ENCODE data around the gene SUFU.

Gene SUFU

DNA sequence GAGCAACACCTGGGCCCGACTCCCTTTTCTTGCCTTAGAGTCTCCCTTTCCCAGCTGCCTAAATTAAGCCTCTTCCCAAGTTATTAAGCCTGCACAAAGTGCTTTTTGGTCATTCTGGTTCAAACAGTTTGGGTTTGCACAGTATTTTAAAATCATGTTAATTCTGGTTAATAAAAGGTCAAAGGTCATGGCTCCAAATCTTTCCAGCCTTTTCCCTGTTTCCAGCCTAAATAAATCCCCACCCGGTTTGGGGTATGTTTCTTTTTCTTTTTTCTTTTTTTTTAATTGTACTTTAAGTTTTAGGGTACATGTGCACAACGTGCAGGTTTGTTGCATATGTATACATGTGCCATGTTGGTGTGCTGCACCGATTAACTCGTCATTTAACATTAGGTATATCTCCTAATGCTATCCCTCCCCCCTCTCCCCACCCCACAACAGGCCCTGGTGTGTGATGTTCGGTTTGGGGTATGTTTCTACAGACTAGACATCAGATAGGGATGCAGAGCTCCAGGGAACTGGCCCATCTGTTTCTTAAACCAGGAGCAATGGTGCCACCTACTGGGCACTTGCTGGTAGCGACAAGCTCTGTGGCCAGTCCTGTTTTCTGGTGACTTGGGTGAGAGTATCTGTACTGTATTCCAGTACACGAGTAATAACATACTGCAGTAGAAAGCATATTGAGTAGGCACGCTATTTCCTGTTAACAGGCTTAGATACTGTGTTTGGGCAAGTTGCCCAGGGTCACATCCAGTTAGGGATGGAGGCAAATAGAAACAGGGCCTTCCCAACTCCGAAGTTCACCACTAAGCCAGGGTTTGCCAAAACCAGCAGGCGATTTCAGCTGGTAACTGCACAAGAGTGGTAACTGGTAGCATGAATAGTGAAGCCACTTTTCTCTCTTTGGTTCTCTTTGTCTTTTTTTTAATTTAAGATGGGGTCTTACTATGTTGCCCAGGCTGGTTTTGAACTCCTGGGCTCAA, 80.0 kb downstream of the SUFU start:
- Histone ChIP-seq H3K9me3 (no peaks in the 10 kb centered on the region), H3K4me3 (ENCODE audit: low read depth in 1 of 2, low read length in 1 of 2) (no peak overlapping the region), H3K27ac (no peak overlapping the region), H3K27me3 (no peaks in the 10 kb centered on the region), H3K4me1 (ENCODE audit: control insufficient read depth in 1 of 2, insufficient read depth in 1 of 2, low read depth in 1 of 2, low read length in 1 of 2) (peaks cover 17% of the 10 kb centered on the region in 2 experiments), H3K36me3 (no peaks in the 10 kb centered on the region)
- TF ChIP-seq, protein P1, sequence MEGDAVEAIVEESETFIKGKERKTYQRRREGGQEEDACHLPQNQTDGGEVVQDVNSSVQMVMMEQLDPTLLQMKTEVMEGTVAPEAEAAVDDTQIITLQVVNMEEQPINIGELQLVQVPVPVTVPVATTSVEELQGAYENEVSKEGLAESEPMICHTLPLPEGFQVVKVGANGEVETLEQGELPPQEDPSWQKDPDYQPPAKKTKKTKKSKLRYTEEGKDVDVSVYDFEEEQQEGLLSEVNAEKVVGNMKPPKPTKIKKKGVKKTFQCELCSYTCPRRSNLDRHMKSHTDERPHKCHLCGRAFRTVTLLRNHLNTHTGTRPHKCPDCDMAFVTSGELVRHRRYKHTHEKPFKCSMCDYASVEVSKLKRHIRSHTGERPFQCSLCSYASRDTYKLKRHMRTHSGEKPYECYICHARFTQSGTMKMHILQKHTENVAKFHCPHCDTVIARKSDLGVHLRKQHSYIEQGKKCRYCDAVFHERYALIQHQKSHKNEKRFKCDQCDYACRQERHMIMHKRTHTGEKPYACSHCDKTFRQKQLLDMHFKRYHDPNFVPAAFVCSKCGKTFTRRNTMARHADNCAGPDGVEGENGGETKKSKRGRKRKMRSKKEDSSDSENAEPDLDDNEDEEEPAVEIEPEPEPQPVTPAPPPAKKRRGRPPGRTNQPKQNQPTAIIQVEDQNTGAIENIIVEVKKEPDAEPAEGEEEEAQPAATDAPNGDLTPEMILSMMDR (IDR thresholded peaks at IDR 0.05): peak; percentile 92

DNA sequence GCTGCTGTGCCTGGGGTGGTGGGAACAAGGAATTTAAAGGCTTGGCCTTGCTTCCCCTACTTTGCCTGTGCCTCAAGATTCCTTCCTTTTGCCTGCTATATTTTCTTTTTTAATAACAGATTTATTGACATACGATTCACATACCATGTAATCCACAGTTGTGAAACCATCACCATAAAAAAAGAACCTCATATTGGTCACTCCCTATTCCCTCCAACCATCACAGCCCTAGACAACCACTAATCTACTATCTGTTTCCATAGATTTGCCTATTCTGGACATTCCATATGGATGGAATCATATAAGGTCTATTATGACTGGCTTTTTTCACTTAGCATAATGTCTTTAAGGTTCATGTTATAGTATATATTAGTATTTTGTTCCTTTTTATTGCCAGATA, 81.3 kb downstream of the SUFU start:
- Histone ChIP-seq H3K36me3 (no peaks in the 10 kb centered on the region), H3K4me1 (ENCODE audit: control insufficient read depth in 1 of 2, insufficient read depth in 1 of 2, low read depth in 1 of 2, low read length in 1 of 2) (peaks cover 5 to 6% of the 10 kb centered on the region in 2 experiments), H3K27me3 (no peaks in the 10 kb centered on the region), H3K27ac (no peak overlapping the region), H3K9me3 (no peaks in the 10 kb centered on the region), H3K4me3 (ENCODE audit: low read depth in 1 of 2, low read length in 1 of 2) (no peak overlapping the region)
- TF ChIP-seq, protein P1 (IDR thresholded peaks at IDR 0.05): no peak

DNA sequence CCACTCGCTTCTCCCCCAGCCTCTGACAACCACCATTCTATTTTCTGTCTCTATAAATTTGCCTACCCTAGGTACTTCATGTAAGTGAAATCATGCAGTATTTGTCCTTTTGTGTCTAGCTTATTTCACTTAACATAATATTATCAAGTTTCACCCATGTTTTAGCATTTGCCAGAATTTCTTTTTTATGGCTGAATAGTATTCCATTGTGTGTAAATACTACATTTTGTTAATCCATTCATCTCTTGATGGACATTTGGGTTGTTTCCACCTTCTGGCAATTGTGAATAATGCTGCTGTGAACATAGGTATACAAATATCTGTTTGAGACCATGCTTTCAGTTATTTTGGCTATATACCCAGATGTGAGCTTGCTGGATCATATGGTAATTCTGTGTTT, 83.1 kb downstream of the SUFU start:
- no peak overlapping the region for H3K4me3 ChIP-seq (ENCODE audit: low read depth in 1 of 2, low read length in 1 of 2)
- no peaks in the 10 kb centered on the region for H3K4me1 ChIP-seq (ENCODE audit: control insufficient read depth in 1 of 2, insufficient read depth in 1 of 2, low read depth in 1 of 2, low read length in 1 of 2)
- no peaks in the 10 kb centered on the region for H3K27me3 ChIP-seq
- no peaks in the 10 kb centered on the region for H3K36me3 ChIP-seq
- H3K27ac ChIP-seq: no peak overlapping the region
- H3K9me3 ChIP-seq: no peaks in the 10 kb centered on the region
- TF ChIP-seq, protein P1 (IDR thresholded peaks at IDR 0.05): no peak

DNA sequence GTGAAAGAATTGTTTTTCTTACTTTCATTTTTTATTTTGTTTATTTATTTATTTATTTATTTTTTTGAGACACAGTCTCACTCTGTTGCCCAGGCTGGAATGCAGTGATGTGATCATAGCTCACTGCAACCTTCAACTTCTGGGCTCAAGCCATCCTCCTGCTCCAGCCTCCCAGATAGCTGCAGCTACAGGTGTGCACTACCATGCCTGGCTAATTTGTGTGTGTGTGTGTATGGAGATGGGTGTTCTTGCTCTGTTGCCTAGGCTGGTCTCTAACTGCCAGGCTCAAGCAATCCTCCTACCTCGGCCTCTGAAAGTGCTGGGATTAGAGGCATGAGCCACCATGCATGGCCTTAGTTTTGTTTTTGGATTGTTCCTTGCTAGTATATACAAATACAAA, 85.1 kb downstream of the SUFU start:
- no peaks in the 10 kb centered on the region for H3K9me3 ChIP-seq
- H3K4me3 ChIP-seq (ENCODE audit: low read depth in 1 of 2, low read length in 1 of 2): no peak overlapping the region
- TF ChIP-seq, protein P1 (IDR thresholded peaks at IDR 0.05): no peak
- no peaks in the 10 kb centered on the region for H3K4me1 ChIP-seq (ENCODE audit: control insufficient read depth in 1 of 2, insufficient read depth in 1 of 2, low read depth in 1 of 2, low read length in 1 of 2)
- peaks cover 4% of the 10 kb centered on the region for H3K36me3 ChIP-seq
- H3K27ac ChIP-seq: no peak overlapping the region
- H3K27me3 ChIP-seq: no peaks in the 10 kb centered on the region

DNA sequence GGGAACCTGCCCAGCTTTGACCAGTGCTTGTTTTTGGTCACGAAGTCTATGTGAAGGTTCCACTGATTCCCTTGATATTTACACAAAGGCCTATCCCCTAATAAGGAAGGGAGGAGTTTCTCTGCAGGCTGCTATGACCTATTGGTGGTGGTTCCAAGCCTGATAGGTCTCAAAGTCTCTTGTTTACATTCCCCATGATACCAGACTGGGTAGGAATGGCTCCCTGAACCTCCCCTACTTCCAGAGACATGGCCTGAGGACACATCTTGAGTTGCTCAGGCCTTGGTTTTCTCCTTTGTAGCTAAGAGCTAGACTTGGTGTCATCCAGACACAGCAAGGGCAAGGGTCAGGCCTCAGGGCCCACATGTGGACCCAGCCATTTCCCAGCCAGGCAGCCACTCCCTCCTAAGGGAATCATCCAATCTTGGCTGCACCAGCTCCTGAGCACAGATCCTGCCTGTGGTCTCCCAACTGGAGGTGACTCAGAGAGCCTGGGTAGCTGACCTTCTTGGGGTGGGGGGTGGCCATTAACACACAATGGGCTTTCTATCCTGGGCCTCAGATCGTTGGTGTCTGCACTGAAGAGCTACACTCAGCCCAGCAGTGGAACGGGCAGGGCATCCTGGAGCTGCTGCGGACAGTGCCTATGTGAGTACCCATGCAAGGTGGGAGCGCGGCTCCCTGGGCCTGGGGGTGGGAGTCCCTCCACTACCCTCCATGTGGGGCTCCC, 89.5 kb downstream of the SUFU start:
- Histone ChIP-seq H3K4me1 (ENCODE audit: control insufficient read depth in 1 of 2, insufficient read depth in 1 of 2, low read depth in 1 of 2, low read length in 1 of 2) (peaks cover 19% of the 10 kb centered on the region in 2 experiments), H3K27me3 (no peaks in the 10 kb centered on the region), H3K36me3 (peaks cover 14% of the 10 kb centered on the region), H3K27ac (no peak overlapping the region), H3K4me3 (ENCODE audit: low read depth in 1 of 2, low read length in 1 of 2) (no peak overlapping the region), H3K9me3 (no peaks in the 10 kb centered on the region)
- TF ChIP-seq, protein P1 (IDR thresholded peaks at IDR 0.05): no peak
